HCT116 (cell line): ENCODE measurements around the gene KCNK5. TPM values are rescaled to one million over a fixed set of nuclear protein-coding genes. Genes with fewer than 3 reads are reported as not detected.

ENCODE experiments used
- ATAC-seq: fragments of 200-7000 bp; cut with Tn5 transposase; 2 replicates; pipeline ENCODE4 v1.9.1; 2020; ENCODE audit warnings: mild to moderate bottlenecking, moderate library complexity
- BruUV-seq: library from RNA; stranded (reverse); fragments of 400-500 nt; replicated peaks from 2 replicates; lab custom pipeline; 2021; lab: Mats Ljungman, UMichigan
- CTCF ChIA-PET: fragments of 300-600 bp; sonication (Branson Sonifier 250); formaldehyde crosslinking; loops from one replicate; lab custom pipeline; 2021; ENCODE audit warnings: antibody characterized with exemption; lab: Charles Lee
- POLR2A ChIA-PET: fragments of 300-600, 350-600 bp; sonication (Branson Sonifier 250); formaldehyde crosslinking; loops from one replicate; lab custom pipeline; 2021; ENCODE audit warnings: antibody characterized with exemption; lab: Charles Lee
- RAD21 ChIA-PET, 2 experiments: fragments of 300-600 bp; sonication (Branson Sonifier 250); formaldehyde crosslinking; loops; one replicate each; lab custom pipeline; 2023; ENCODE audit warnings: low total read pairs in 2 of 2; ENCODE audit not compliant: uncharacterized antibody in 2 of 2, unreplicated experiment in 2 of 2, low non-redundant PET in 1 of 2; lab: Charles Lee
- DNase-seq: peaks from one replicate; pipeline ENCODE4 v3.0.0-alpha.2; 2010; ENCODE audit warnings: low read depth, low spot score
- H2AFZ ChIP-seq: fragments of 200-600 bp; shearing (Covaris generic), sonication (generic); 2 replicates; pipeline ENCODE4 v1.6.1; 2017; ENCODE audit warnings: low read depth, mixed run types, mixed read lengths, antibody characterized with exemption, low read length; ENCODE audit not compliant: poor library complexity, severe bottlenecking
- H3K27ac ChIP-seq: 2 replicates; pipeline ENCODE4 v1.5.1; 2012; ENCODE audit warnings: low read depth, low read length
- H3K27me3 ChIP-seq: fragments of 200-600 bp; sonication (generic); 2 replicates; pipeline ENCODE4 v1.6.1; 2016; ENCODE audit warnings: mixed run types, low read length, mixed read lengths; ENCODE audit not compliant: insufficient read depth
- H3K36me3 ChIP-seq, 2 experiments: fragments of 200-500 bp in 1 of 2; fragments of 200-600 bp in 1 of 2; sonication (Bioruptor generic) in 1 of 2; sonication (generic) in 1 of 2; 2 replicates each; pipeline versions ENCODE4 v1.5.1 to v1.6.1; 2014 to 2016; ENCODE audit warnings: low read length in 2 of 2, inconsistent platforms in 1 of 2, mixed read lengths in 1 of 2, mixed run types in 1 of 2; ENCODE audit not compliant: insufficient read depth in 2 of 2, control insufficient read depth in 1 of 2
- H3K4me1 ChIP-seq, 2 experiments: fragments of 200-600 bp in 1 of 2; sonication (generic) in 1 of 2; 2 replicates each; pipeline versions ENCODE4 v1.5.1 to v1.6.1; 2012 to 2017; ENCODE audit warnings: low read length in 2 of 2, inconsistent platforms in 1 of 2, mild to moderate bottlenecking in 1 of 2, mixed read lengths in 1 of 2, mixed run types in 1 of 2, moderate library complexity in 1 of 2; ENCODE audit not compliant: insufficient read depth in 2 of 2, control insufficient read depth in 1 of 2
- H3K4me2 ChIP-seq: fragments of 200-600 bp; sonication (generic); 2 replicates; pipeline ENCODE4 v1.6.1; 2017; ENCODE audit warnings: mixed run types, low read length, mixed read lengths
- H3K4me3 ChIP-seq, 2 experiments: fragments of 200-600 bp in 1 of 2; sonication (generic) in 1 of 2; replicated peaks in 1 of 2; 2 replicates each; pipeline ENCODE4 v1.5.1; 2011 to 2016; ENCODE audit warnings: low read length in 2 of 2, control low read depth in 1 of 2, low read depth in 1 of 2, mild to moderate bottlenecking in 1 of 2, mixed read lengths in 1 of 2, mixed run types in 1 of 2
- H3K79me2 ChIP-seq: fragments of 200-600 bp; sonication (generic); 2 replicates; pipeline ENCODE4 v1.6.1; 2017; ENCODE audit warnings: mild to moderate bottlenecking, mixed run types, low read length, moderate library complexity, mixed read lengths; ENCODE audit not compliant: insufficient read depth
- H3K9ac ChIP-seq: fragments of 200-600 bp; sonication (generic); 2 replicates; pipeline ENCODE4 v1.6.1; 2016; ENCODE audit warnings: low read length, mixed read lengths
- H3K9me2 ChIP-seq: fragments of 200-600 bp; sonication (generic), shearing (Covaris generic); 2 replicates; pipeline ENCODE4 v1.6.1; 2017; ENCODE audit warnings: mixed run types, mild to moderate bottlenecking, moderate library complexity; ENCODE audit not compliant: insufficient read depth
- H3K9me3 ChIP-seq, 2 experiments: fragments of 200-500 bp in 1 of 2; fragments of 200-600 bp in 1 of 2; sonication (Bioruptor generic) in 1 of 2; sonication (generic) in 1 of 2; 2 replicates each; pipeline ENCODE4 v1.6.1; 2014 to 2017; ENCODE audit warnings: low read length in 2 of 2, mixed read lengths in 2 of 2, inconsistent platforms in 1 of 2, low read depth in 1 of 2, mild to moderate bottlenecking in 1 of 2, mixed run types in 1 of 2, moderate library complexity in 1 of 2; ENCODE audit not compliant: control insufficient read depth in 1 of 2, insufficient read depth in 1 of 2
- H4K20me1 ChIP-seq: fragments of 200-600 bp; sonication (generic), shearing (Covaris generic); 2 replicates; pipeline ENCODE4 v1.6.1; 2017; ENCODE audit warnings: mixed run types, mild to moderate bottlenecking, moderate library complexity; ENCODE audit not compliant: insufficient read depth
- CBX3 ChIP-seq: IDR thresholded peaks from 2 replicates; pipeline ENCODE4 v1.6.1; 2012; ENCODE audit warnings: low read depth
- CEBPB ChIP-seq: IDR thresholded peaks from 2 replicates; pipeline ENCODE4 v1.6.1; 2012; ENCODE audit warnings: low read depth
- CTCF ChIP-seq, 3 experiments: fragments of 200-600 bp in 1 of 3; sonication (generic) in 1 of 3; IDR thresholded peaks in 2 of 3; conservative IDR thresholded peaks in 1 of 3; 2 replicates each; pipeline ENCODE4 v1.5.1; 2012 to 2017; ENCODE audit warnings: low read depth in 2 of 3, low read length in 2 of 3, antibody characterized with exemption in 1 of 3, borderline replicate concordance in 1 of 3, control low read depth in 1 of 3, mild to moderate bottlenecking in 1 of 3, mixed read lengths in 1 of 3, mixed run types in 1 of 3, moderate library complexity in 1 of 3; ENCODE audit not compliant: insufficient read depth in 1 of 3
- EGR1 ChIP-seq: IDR thresholded peaks from 2 replicates; pipeline ENCODE4 v1.6.1; 2012; ENCODE audit warnings: low read depth
- ELF1 ChIP-seq: IDR thresholded peaks from 2 replicates; pipeline ENCODE4 v1.6.1; 2012; ENCODE audit warnings: low read depth, borderline replicate concordance
- EZH2 ChIP-seq: fragments of 200-600 bp; sonication (generic); IDR thresholded peaks from 2 replicates; pipeline ENCODE4 v1.6.1; 2017; ENCODE audit warnings: antibody characterized with exemption, mixed run types
- EZH2phosphoT487 ChIP-seq: fragments of 200-600 bp; IDR thresholded peaks from 2 replicates; pipeline ENCODE4 v1.6.1; 2018; ENCODE audit warnings: antibody characterized with exemption, borderline replicate concordance
- FOSL1 ChIP-seq: IDR thresholded peaks from 2 replicates; pipeline ENCODE4 v1.6.1; 2012; ENCODE audit warnings: low read depth
- POLR2A ChIP-seq: IDR thresholded peaks from 2 replicates; pipeline ENCODE4 v1.7.0; 2011; ENCODE audit warnings: borderline replicate concordance; ENCODE audit not compliant: insufficient read depth, insufficient read length; ENCODE audit errors: extremely low read depth
- POLR2AphosphoS5 ChIP-seq: IDR thresholded peaks from 2 replicates; pipeline ENCODE4 v1.6.1; 2011; ENCODE audit warnings: mild to moderate bottlenecking, low read depth, low read length, moderate library complexity
- REST ChIP-seq: IDR thresholded peaks from 2 replicates; pipeline ENCODE4 v1.6.1; 2012; ENCODE audit warnings: low read depth
- SRF ChIP-seq: IDR thresholded peaks from 2 replicates; pipeline ENCODE4 v1.6.1; 2012; ENCODE audit warnings: low read depth
- TCF7L2 ChIP-seq: IDR thresholded peaks from 2 replicates; pipeline ENCODE4 v1.7.0; 2011; ENCODE audit warnings: borderline replicate concordance, inconsistent platforms; ENCODE audit not compliant: insufficient read depth, insufficient read length; ENCODE audit errors: extremely low read depth
- YY1 ChIP-seq: IDR thresholded peaks from 2 replicates; pipeline ENCODE4 v1.6.1; 2011; ENCODE audit warnings: low read length, low read depth, moderate library complexity, mild to moderate bottlenecking; ENCODE audit not compliant: insufficient replicate concordance; ENCODE audit errors: extremely low read depth
- ZBTB33 ChIP-seq: IDR thresholded peaks from 2 replicates; pipeline ENCODE4 v1.6.1; 2011; ENCODE audit warnings: mild to moderate bottlenecking, low read length, moderate library complexity; ENCODE audit not compliant: insufficient replicate concordance; ENCODE audit errors: extremely low read depth
- intact Hi-C: fragments of 100-400 bp; cut with micrococcal nuclease; formaldehyde crosslinking; loops from 2 replicates; pipeline ENCODE4 v1.10.0; 2022
- total RNA-seq: library from RNA; stranded (reverse); gene quantifications from one replicate; pipeline ENCODE4 v1.2.1, GENCODE V29; 2021; ENCODE audit not compliant: unreplicated experiment
- TF ChIP-seq, protein P1 (sequence below): IDR thresholded peaks from 2 replicates; pipeline ENCODE4 v1.6.1; 2012

Gene KCNK5
- total RNA-seq, 1 experiment from 2014 or later: 9.5 TPM

GRCh38 chr6:39203436-39204159, 25.7 kb downstream of the KCNK5 start (continued):
- TF ChIP-seq TCF7L2: no peak
- peak; percentile 46; the same call in 1 of the 2 replicates for TF ChIP-seq POLR2AphosphoS5

- peaks cover 38 to 52% of the 10 kb centered on the region in 2 experiments for H3K4me1 ChIP-seq
- no peak overlapping the region for H3K27ac ChIP-seq
- peaks cover 84% of the 10 kb centered on the region for H3K79me2 ChIP-seq
- no peak for DNase-seq
- no peaks in the 10 kb centered on the region for H3K9me3 ChIP-seq
- H4K20me1 ChIP-seq: no peaks in the 10 kb centered on the region
- POLR2A ChIA-PET: no interaction called here
- RAD21 ChIA-PET: no interaction called here
- H3K4me2 ChIP-seq: no peak overlapping the region
- H2AFZ ChIP-seq: no peak overlapping the region
- BruUV-seq: no TSS peak
- CTCF ChIA-PET: interaction anchor here (0.9 to 1.3 kb wide), 2 partner anchors 100 to 101 kb away, joined by 3 read pairs; no protein-coding TSS in a partner anchor
- intact Hi-C loops: no loop called here
- no peaks in the 10 kb centered on the region for H3K9me2 ChIP-seq
- no peaks in the 10 kb centered on the region for H3K36me3 ChIP-seq
- ATAC-seq: no peak
- no peaks in the 10 kb centered on the region for H3K27me3 ChIP-seq
- H3K4me3 ChIP-seq: no peak overlapping the region
- H3K9ac ChIP-seq: no peak overlapping the region
- no peak for TF ChIP-seq FOSL1
- no peak for TF ChIP-seq YY1
- TF ChIP-seq CTCF (IDR thresholded peaks at IDR 0.05 in 2 of 3, conservative IDR thresholded peaks at IDR 0.05 in 1 of 3; ENCODE audit: borderline replicate concordance in 1 of 3, insufficient read depth in 1 of 3, low read depth in 2 of 3, low read length in 2 of 3): no peak
- TF ChIP-seq REST: no peak
- no peak for TF ChIP-seq POLR2A
- TF ChIP-seq SRF: no peak
- TF ChIP-seq EZH2phosphoT487: no peak
- no peak for TF ChIP-seq EZH2
- TF ChIP-seq POLR2AphosphoS5: no peak
- TF ChIP-seq ELF1: no peak
- TF ChIP-seq CBX3: no peak
- no peak for TF ChIP-seq ZBTB33
- TF ChIP-seq CEBPB: no peak
- TF ChIP-seq EGR1: no peak
- TF ChIP-seq, protein P1, sequence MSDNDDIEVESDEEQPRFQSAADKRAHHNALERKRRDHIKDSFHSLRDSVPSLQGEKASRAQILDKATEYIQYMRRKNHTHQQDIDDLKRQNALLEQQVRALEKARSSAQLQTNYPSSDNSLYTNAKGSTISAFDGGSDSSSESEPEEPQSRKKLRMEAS: no peak
Observed at GRCh38 chr6:39202166-39202565, 27.1 kb downstream of the KCNK5 start.
